Thoracic aorta (tissue), 2 donors: ENCODE data around the gene GNG2. TPM values are rescaled to one million over a fixed set of nuclear protein-coding genes. Genes with fewer than 3 reads are reported as not detected.

Experiments used
- ATAC-seq: fragments of 150-250 bp; one replicate; pipeline ENCODE4 v1.8.0; 2017; ENCODE audit warnings: low read depth; ENCODE audit not compliant: insufficient number of reproducible peaks, low FRiP score
- DNase-seq: peaks from one replicate; pipeline ENCODE4 v3.0.0-alpha.2; 2020; ENCODE audit warnings: low spot score
- H3K27ac ChIP-seq, 2 donors: fragments of 200-600 bp; sonication (generic); 1 replicate in 1 of 2; 2 replicates in 1 of 2; pipeline ENCODE4 v1.5.1; 2016; ENCODE audit warnings: mild to moderate bottlenecking in 2 of 2, moderate library complexity in 2 of 2
- H3K27me3 ChIP-seq: fragments of 200-600 bp; sonication (generic); replicated peaks from 2 replicates; pipeline ENCODE4 v1.6.0; 2016; ENCODE audit warnings: mild to moderate bottlenecking; ENCODE audit not compliant: insufficient read depth
- H3K36me3 ChIP-seq: fragments of 200-600 bp; sonication (generic); one replicate; pipeline ENCODE4 v1.5.1; 2016
- H3K4me1 ChIP-seq, 2 donors: fragments of 200-600 bp; sonication (generic); 1 replicate in 1 of 2; 2 replicates in 1 of 2; pipeline versions ENCODE4 v1.5.1 to v1.6.0; 2016; ENCODE audit warnings: low read depth in 2 of 2, mild to moderate bottlenecking in 1 of 2; ENCODE audit not compliant: control insufficient read depth in 1 of 2
- H3K4me3 ChIP-seq: fragments of 200-600 bp; sonication (generic); 2 replicates; pipeline ENCODE4 v1.5.1; 2016; ENCODE audit warnings: mild to moderate bottlenecking
- H3K9me3 ChIP-seq: fragments of 200-600 bp; sonication (generic); 2 replicates; pipeline ENCODE4 v1.5.1; 2016
- total RNA-seq, 2 donors: library from RNA; depleted of rRNA; stranded (reverse); fragments of >200 nt; gene quantifications; one replicate each; pipeline versions ENCODE4 v1.1.0 to v1.2.3, GENCODE V29; 2016
- TF ChIP-seq, protein P1 (sequence below): fragments of 200-600 bp; sonication (generic); IDR thresholded peaks from one replicate; pipeline ENCODE4 v1.5.1; 2019; ENCODE audit warnings: antibody characterized with exemption

GNG2 gene
- total RNA-seq, 2 donors from 2014 or later: 8.7 to 9.3 TPM

- Histone ChIP-seq H3K4me1 (no peaks in the 10 kb centered on the region), H3K4me3 (no peak overlapping the region), H3K27ac (no peak overlapping the region), H3K36me3 (no peaks in the 10 kb centered on the region), H3K27me3 (no peaks in the 10 kb centered on the region), H3K9me3 (no peaks in the 10 kb centered on the region)
- no peak for ATAC-seq
- TF ChIP-seq, protein P1, sequence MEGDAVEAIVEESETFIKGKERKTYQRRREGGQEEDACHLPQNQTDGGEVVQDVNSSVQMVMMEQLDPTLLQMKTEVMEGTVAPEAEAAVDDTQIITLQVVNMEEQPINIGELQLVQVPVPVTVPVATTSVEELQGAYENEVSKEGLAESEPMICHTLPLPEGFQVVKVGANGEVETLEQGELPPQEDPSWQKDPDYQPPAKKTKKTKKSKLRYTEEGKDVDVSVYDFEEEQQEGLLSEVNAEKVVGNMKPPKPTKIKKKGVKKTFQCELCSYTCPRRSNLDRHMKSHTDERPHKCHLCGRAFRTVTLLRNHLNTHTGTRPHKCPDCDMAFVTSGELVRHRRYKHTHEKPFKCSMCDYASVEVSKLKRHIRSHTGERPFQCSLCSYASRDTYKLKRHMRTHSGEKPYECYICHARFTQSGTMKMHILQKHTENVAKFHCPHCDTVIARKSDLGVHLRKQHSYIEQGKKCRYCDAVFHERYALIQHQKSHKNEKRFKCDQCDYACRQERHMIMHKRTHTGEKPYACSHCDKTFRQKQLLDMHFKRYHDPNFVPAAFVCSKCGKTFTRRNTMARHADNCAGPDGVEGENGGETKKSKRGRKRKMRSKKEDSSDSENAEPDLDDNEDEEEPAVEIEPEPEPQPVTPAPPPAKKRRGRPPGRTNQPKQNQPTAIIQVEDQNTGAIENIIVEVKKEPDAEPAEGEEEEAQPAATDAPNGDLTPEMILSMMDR: no peak
- no peak for DNase-seq
Measured at GRCh38 chr14:51967521-51967920, 107.1 kb downstream of the GNG2 start.

DNA sequence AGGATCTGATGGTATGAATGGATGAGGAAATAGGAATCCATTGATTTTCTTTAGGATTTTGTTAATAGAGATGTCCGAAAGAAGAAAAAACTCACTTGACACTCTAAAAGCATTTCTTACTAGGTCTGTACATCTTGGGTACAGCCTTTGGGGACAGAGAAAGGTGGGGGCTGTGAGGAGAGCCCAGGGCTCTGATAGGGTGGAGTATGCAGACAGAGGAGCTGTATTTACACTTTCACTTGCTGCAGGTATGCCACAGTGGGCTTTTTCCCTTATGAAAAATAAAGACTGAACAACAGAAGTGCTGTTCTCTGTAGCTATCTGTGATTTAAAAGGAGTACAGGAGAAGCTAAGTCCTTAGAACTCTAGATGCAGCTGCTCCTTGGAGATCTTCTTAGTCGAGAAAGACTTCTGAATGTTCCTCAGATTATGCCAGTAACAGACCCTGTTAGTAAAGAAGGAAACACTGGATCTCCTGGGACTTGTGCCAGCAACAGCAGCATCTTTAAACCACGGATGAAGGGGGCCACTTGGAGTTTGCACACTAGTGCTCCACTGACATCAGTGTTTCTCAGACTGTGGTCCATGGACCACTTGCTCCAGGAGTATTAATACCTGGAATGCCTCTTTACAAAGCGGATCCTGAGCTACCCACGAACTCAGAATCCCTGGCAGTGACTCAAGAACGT, 109.6 kb downstream of the GNG2 start:
- Histone ChIP-seq H3K27ac (no peak overlapping the region), H3K36me3 (no peaks in the 10 kb centered on the region), H3K4me3 (no peak overlapping the region), H3K4me1 (no peaks in the 10 kb centered on the region), H3K9me3 (no peaks in the 10 kb centered on the region), H3K27me3 (no peaks in the 10 kb centered on the region)
- ATAC-seq: no peak
- DNase-seq: no peak
- TF ChIP-seq, protein P1: no peak

- no peak overlapping the region for H3K4me3 ChIP-seq
- H3K4me1 ChIP-seq: no peaks in the 10 kb centered on the region
- ATAC-seq: no peak
- DNase-seq: no peak
- no peaks in the 10 kb centered on the region for H3K27me3 ChIP-seq
- no peak overlapping the region for H3K27ac ChIP-seq
- no peaks in the 10 kb centered on the region for H3K9me3 ChIP-seq
- TF ChIP-seq, protein P1: no peak
- H3K36me3 ChIP-seq: no peaks in the 10 kb centered on the region
Measured at GRCh38 chr14:51972566-51972965, 112.2 kb downstream of the GNG2 start.

DNA sequence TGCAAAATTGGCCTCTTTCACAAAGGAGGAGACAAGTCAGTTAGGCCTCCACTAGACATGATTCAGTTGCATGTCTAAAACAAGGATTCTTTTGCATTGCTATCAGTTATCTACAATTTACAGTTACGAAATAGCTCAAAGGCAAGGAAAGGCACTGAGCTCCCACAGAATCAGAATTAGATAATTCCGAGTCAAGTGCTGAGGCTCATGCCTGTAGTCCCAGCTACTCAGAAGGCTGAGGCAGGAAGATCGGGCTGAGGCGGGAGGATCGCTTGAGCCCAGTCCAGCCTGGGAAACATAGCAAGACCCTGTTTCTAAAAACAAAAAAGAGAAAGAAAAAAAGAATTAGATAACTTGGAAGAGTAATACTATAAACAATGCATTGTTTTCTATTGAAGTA, 116.7 kb downstream of the GNG2 start:
- TF ChIP-seq, protein P1: no peak
- no peaks in the 10 kb centered on the region for H3K27me3 ChIP-seq
- no peak for DNase-seq
- peaks cover 2 to 12% of the 10 kb centered on the region in 2 donors for H3K4me1 ChIP-seq
- no peak for ATAC-seq
- no peaks in the 10 kb centered on the region for H3K36me3 ChIP-seq
- H3K9me3 ChIP-seq: no peaks in the 10 kb centered on the region
- H3K27ac ChIP-seq: no peak overlapping the region
- no peak overlapping the region for H3K4me3 ChIP-seq

- Histone ChIP-seq H3K4me3 (no peak overlapping the region), H3K36me3 (no peaks in the 10 kb centered on the region), H3K9me3 (no peaks in the 10 kb centered on the region), H3K27me3 (no peaks in the 10 kb centered on the region), H3K4me1 (peaks cover 2 to 12% of the 10 kb centered on the region in 2 donors), H3K27ac (no peak overlapping the region)
- DNase-seq (no peak), ATAC-seq (peak; percentile 15)
- TF ChIP-seq, protein P1: no peak
Measured at GRCh38 chr14:51978681-51979085, 118.3 kb downstream of the GNG2 start.
